A549 (cell line): Measurements from ENCODE around the gene FLII. TPM values are rescaled to one million over a fixed set of nuclear protein-coding genes. Genes with fewer than 3 reads are reported as not detected.

Source experiments
- ATAC-seq, 2 experiments: fragments of 200-7000 bp in 1 of 2; fragments of >200 bp in 1 of 2; cut with Nextera tagmentation in 1 of 2; cut with Tn5 transposase in 1 of 2; 3 replicates each; pipeline versions ENCODE4 v1.8.0 to v1.9.1; 2018 to 2020; ENCODE audit warnings: mild to moderate bottlenecking in 1 of 2, moderate library complexity in 1 of 2
- CTCF ChIA-PET: fragments of 300-600 bp; sonication (Branson Sonifier 250); formaldehyde crosslinking; extraction: SDS; loops from one replicate; lab custom pipeline; 2021; ENCODE audit warnings: antibody characterized with exemption, inconsistent platforms; lab: Yijun Ruan, JAX
- POLR2A ChIA-PET: fragments of 350-600 bp; formaldehyde crosslinking; extraction: SDS; loops from one replicate; lab custom pipeline; 2021; ENCODE audit warnings: antibody characterized with exemption, inconsistent platforms; lab: Yijun Ruan, JAX
- DNase-seq, 2 experiments: peaks; one replicate each; pipeline versions ENCODE4 v3.0.0 to v3.0.0-alpha.2; 2011 to 2016; ENCODE audit warnings: low read depth in 1 of 2, low spot score in 1 of 2
- FAIRE-seq: peaks from 2 replicates; lab custom pipeline; 2011; peaks lifted over from hg19 to GRCh38; lab: Jason Lieb, UNC
- H3K27ac ChIP-seq, 2 experiments: fragments of >200 bp; sonication (Bioruptor Twin); formaldehyde crosslinking; 3 replicates each; pipeline ENCODE4 v1.5.1; 2016 to 2017
- H3K4me1 ChIP-seq: fragments of >200 bp; sonication (Bioruptor Twin); formaldehyde crosslinking; 3 replicates; pipeline ENCODE4 v1.6.1; 2016
- H3K4me2 ChIP-seq: fragments of >200 bp; sonication (Bioruptor Twin); formaldehyde crosslinking; 3 replicates; pipeline ENCODE4 v1.6.1; 2016
- H3K4me3 ChIP-seq: fragments of >200 bp; sonication (Bioruptor Twin); formaldehyde crosslinking; 3 replicates; pipeline ENCODE4 v1.5.1; 2016
- H3K9me3 ChIP-seq: fragments of >200 bp; sonication (Bioruptor Twin); formaldehyde crosslinking; 3 replicates; pipeline ENCODE4 v1.6.1; 2016
- BCL3 ChIP-seq: fragments of >200 bp; sonication (Bioruptor Twin); formaldehyde crosslinking; IDR thresholded peaks from 3 replicates; pipeline ENCODE4 v1.6.1; 2016
- CTCF ChIP-seq: fragments of >200 bp; sonication (Bioruptor Twin); formaldehyde crosslinking; IDR thresholded peaks from 3 replicates; pipeline ENCODE4 v1.5.1; 2016
- ESRRA ChIP-seq: fragments of 150-350 bp; IDR thresholded peaks from 2 replicates; pipeline ENCODE4 v1.6.1; 2014; ENCODE audit warnings: mild to moderate bottlenecking, low read length, borderline replicate concordance
- KDM1A ChIP-seq: fragments of 200-600 bp; sonication (generic); IDR thresholded peaks from 2 replicates; pipeline ENCODE4 v1.6.1; 2016; ENCODE audit warnings: low read depth, mild to moderate bottlenecking
- KDM5A ChIP-seq: fragments of 200-600 bp; sonication (generic); IDR thresholded peaks from 2 replicates; pipeline ENCODE4 v1.6.1; 2016; ENCODE audit warnings: antibody characterized with exemption, mild to moderate bottlenecking
- MAFK ChIP-seq: fragments of 450-650 bp; IDR thresholded peaks from 2 replicates; pipeline ENCODE4 v1.6.1; 2014; ENCODE audit not compliant: partially characterized antibody
- MYC ChIP-seq: IDR thresholded peaks from 2 replicates; pipeline ENCODE4 v1.6.1; 2012; ENCODE audit warnings: mild to moderate bottlenecking, inconsistent platforms, low read length, improper control_type of control experiment, borderline replicate concordance
- NFE2L2 ChIP-seq: fragments of 150-350 bp; conservative IDR thresholded peaks from 2 replicates; pipeline ENCODE4 v1.6.1; 2014; ENCODE audit warnings: low read length
- TFCP2L1 ChIP-seq: fragments of 250-450 bp; sonication (Bioruptor Pico); IDR thresholded peaks from 2 replicates; pipeline ENCODE4 v1.5.0; 2021; ENCODE audit warnings: mild to moderate bottlenecking
- TP53 ChIP-seq: fragments of 250-450 bp; sonication (Bioruptor Pico); IDR thresholded peaks from 2 replicates; pipeline ENCODE4 v1.5.0; 2021; ENCODE audit warnings: mild to moderate bottlenecking, moderate library complexity
- ZNF302 ChIP-seq: fragments of 250-450 bp; sonication (Bioruptor Pico); IDR thresholded peaks from 2 replicates; pipeline ENCODE4 v1.9.0; 2021; ENCODE audit warnings: inconsistent platforms, mild to moderate bottlenecking, moderate library complexity
- WGBS: methylation state at CpG from one replicate; pipeline ENCODE4 v1.1.6; 2017; ENCODE audit errors: missing lambda C conversion rate; 5-methylcytosine and 5-hydroxymethylcytosine counted together
- polyA plus RNA-seq, 4 experiments: library from polyadenylated mRNA; depleted of rRNA in 3 of 4; stranded (reverse); fragments of >200 nt; fragmentation: RNase III in 1 of 4; extraction: RNeasy Plus Mini Kit Qiagen cat#74134 plus additional on column Dnase treatment in 1 of 4; gene quantifications; 2 replicates in 3 of 4; 3 replicates in 1 of 4; pipeline ENCODE4 v1.2.3, GENCODE V29; 2011 to 2017
- TF ChIP-seq, protein P1 (sequence below): fragments of 200-600 bp; sonication (generic); IDR thresholded peaks from 2 replicates; pipeline ENCODE4 v1.6.1; 2016; ENCODE audit warnings: antibody characterized with exemption, mild to moderate bottlenecking, moderate library complexity
- TF ChIP-seq, protein P2 (sequence below): fragments of >200 bp; sonication (Bioruptor Twin); formaldehyde crosslinking; IDR thresholded peaks from 2 replicates; pipeline ENCODE4 v1.6.1; 2016

FLII gene
- polyA plus RNA-seq, 2 of the 4 experiments (the other 2 are of a cell fraction): 253 to 280 TPM

GRCh38 chr17:18247613-18248001 lies 10.9 kb downstream of the FLII start:
- ATAC-seq (no peak; a peak in 1 of 6 replicates), FAIRE-seq (no peak), DNase-seq (no peak)
- Histone ChIP-seq H3K4me2 (no peak overlapping the region), H3K4me1 (peaks cover 10% of the 10 kb centered on the region; the same call in 2 of the 3 replicates), H3K4me3 (no peak overlapping the region), H3K9me3 (no peaks in the 10 kb centered on the region), H3K27ac (no peak overlapping the region)
- WGBS: 89% methylated on average over 30 of the region's 30 CpGs
- ChIA-PET CTCF (interaction anchor here (0.6 to 6.8 kb wide), 26 partner anchors 9 to 166 kb away, joined by 3 to 103 read pairs (median 6); partner anchors contain the start of genes EVPLL, FLII and MIEF2), POLR2A (interaction anchor here (0.9 kb wide), 1 partner anchor 11 kb away, joined by 3 read pairs; the partner anchor contains the start of gene FLII)
- TF ChIP-seq, protein P1, sequence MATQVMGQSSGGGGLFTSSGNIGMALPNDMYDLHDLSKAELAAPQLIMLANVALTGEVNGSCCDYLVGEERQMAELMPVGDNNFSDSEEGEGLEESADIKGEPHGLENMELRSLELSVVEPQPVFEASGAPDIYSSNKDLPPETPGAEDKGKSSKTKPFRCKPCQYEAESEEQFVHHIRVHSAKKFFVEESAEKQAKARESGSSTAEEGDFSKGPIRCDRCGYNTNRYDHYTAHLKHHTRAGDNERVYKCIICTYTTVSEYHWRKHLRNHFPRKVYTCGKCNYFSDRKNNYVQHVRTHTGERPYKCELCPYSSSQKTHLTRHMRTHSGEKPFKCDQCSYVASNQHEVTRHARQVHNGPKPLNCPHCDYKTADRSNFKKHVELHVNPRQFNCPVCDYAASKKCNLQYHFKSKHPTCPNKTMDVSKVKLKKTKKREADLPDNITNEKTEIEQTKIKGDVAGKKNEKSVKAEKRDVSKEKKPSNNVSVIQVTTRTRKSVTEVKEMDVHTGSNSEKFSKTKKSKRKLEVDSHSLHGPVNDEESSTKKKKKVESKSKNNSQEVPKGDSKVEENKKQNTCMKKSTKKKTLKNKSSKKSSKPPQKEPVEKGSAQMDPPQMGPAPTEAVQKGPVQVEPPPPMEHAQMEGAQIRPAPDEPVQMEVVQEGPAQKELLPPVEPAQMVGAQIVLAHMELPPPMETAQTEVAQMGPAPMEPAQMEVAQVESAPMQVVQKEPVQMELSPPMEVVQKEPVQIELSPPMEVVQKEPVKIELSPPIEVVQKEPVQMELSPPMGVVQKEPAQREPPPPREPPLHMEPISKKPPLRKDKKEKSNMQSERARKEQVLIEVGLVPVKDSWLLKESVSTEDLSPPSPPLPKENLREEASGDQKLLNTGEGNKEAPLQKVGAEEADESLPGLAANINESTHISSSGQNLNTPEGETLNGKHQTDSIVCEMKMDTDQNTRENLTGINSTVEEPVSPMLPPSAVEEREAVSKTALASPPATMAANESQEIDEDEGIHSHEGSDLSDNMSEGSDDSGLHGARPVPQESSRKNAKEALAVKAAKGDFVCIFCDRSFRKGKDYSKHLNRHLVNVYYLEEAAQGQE: no peak
- TF ChIP-seq KDM1A: no peak
- TF ChIP-seq NFE2L2: no peak
- TF ChIP-seq TP53 (CRISPR knock-in tag): no peak

DNA sequence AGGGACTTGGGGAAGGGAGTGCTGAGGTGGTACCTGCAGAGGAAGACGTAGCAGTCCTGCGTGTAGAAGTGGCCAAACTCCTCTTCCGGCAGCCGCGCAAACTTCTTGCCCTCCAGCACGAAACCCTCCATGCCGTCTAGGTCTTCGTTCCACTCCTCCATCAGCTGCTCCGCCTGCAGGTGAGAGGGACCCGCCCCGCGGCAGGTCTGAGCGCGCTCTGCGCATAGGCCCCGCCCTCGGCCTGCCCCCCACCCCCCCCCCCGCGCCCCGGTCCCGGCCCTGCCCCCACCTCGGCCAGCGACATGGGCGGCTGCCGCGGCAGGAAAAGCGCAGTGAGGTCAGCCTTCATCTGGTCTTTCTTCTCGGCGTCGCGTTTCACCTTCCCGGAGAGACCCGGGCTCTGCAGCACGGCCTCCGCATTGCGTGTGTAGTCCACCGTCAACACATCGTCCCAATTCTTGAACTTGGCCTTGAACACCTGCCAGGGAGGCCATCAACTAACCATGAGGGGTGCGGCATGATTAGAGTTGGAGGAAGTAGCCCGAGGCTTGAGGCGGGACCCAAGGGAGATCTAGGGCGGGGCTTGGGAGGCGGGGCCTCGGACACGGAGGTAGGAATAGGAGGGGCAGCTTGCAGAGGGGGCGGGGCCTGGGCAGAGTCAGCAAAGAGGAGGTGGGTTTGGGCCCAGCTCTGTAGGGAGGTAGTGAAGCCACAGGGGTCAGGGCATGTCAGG lies 11.5 kb downstream of the FLII start:
- DNase-seq (peak; percentile 73 to 86), FAIRE-seq (no peak)
- Histone ChIP-seq H3K9me3 (no peaks in the 10 kb centered on the region), H3K4me2 (no peak overlapping the region), H3K4me1 (peaks cover 10% of the 10 kb centered on the region; the same call in 2 of the 3 replicates)
- ChIA-PET POLR2A (no interaction called here), CTCF (interaction anchor here (0.6 to 6.8 kb wide), 24 partner anchors 10 to 166 kb away, joined by 3 to 103 read pairs (median 6); partner anchors contain the start of genes EVPLL, FLII and MIEF2)
- TF ChIP-seq MAFK (no peak), ZNF302 (no peak), BCL3 (no peak), TFCP2L1 (no peak), ESRRA (no peak), CTCF (no peak), KDM5A (no peak), MYC (no peak)
- TF ChIP-seq, protein P2, sequence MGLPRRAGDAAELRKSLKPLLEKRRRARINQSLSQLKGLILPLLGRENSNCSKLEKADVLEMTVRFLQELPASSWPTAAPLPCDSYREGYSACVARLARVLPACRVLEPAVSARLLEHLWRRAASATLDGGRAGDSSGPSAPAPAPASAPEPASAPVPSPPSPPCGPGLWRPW: no peak
- TF ChIP-seq, all 56 proteins: peak for 0
- WGBS: 79% methylated on average over 35 of the region's 46 CpGs
- ATAC-seq: peak; percentile 30 to 73; a peak in 3 of 6 replicates
- Histone ChIP-seq H3K27ac (no peak overlapping the region), H3K4me3 (no peak overlapping the region)
